GM18861 (cell line): ENCODE data around the gene SLC16A8.

ENCODE experiments used
- ATAC-seq: cut with Tn5 transposase; IDR thresholded peaks from one replicate; pipeline ENCODE4 v1.9.1; 2021; ENCODE audit not compliant: unreplicated experiment

The SLC16A8 gene

GRCh38 chr22:38073150-38074130 is 10.5 kb downstream of the SLC16A8 start:
- ATAC-seq, result no peak

DNA sequence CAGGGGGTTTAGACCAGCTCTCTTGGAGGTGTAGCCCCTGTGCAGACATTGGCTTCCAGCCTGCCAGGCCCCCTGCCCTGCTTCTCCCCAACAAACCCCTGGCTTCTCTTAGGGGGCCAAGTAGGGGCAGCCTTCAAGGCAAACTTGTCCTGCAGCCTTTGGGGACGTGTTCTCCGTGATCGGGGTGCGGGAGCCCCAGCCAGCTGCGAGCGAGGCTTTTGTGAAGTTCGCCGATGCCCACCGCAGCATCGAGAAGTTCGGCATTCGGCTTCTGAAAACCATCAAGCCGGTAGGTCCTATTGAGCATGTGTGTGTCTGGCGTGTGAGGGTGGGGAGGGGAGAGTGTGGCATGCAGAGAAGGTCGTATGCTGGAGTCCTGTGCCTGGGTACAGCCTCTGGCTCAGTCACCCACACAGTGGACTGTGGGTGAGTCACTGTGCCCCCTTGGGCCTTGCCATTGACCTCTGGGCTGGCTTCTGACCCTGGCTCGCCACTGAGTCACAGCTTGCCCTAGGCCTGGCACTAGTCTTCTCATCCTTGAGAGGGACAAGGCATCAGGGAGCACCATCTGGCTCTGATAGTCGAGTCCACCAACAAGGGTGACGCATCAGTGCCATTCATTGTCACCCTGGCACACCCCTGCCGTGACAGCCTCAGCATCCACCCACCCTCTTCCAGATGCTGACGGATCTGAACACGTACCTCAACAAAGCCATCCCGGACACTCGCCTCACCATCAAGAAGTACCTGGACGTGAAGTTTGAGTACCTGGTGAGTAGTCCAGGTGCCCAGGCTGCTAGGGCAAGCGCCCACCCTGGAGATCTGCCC is 11.4 kb downstream of the SLC16A8 start:
- ATAC-seq, result no peak

GRCh38 chr22:38071421-38072321 is 12.3 kb downstream of the SLC16A8 start:
- ATAC-seq, result no peak

GRCh38 chr22:38070250-38070921 is 13.6 kb downstream of the SLC16A8 start:
- ATAC-seq, result no peak

GRCh38 chr22:38069372-38070249 is 14.4 kb downstream of the SLC16A8 start:
- ATAC-seq, result no peak

DNA sequence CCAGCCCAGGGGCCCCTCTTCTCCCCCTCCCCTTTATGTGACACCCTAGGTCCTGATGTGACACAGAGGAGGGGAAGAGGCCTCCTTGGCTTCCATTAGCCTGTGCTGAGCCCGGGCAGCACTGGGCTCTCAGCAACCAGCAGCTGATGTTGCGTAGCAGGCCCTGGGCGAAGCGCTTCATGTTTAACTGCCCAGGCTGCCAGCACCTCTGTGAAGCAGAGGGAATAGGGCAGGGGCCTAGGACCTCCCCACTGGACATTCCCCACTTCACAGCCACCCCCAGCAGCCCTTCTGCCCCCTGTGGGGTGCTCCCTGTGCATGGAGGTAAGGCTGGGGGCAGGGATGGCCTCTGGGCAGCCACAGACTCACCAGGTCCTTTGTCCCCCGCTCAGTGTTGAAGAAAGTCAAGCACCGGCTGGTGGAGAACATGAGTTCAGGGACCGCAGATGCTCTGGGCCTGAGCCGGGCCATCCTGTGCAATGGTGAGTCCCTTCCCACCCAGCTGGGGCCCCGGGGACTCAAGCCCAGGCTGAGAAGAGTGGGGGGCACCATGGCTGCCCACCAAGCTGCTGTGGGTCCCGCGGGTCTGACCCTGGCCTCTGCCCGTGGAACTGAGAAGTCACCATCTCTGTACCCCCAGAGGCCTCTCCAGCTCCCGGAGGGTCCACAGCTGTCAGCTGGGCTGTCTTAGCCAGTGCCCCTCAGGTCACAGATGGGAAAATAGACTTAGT is 15.2 kb downstream of the SLC16A8 start:
- ATAC-seq, result no peak

DNA sequence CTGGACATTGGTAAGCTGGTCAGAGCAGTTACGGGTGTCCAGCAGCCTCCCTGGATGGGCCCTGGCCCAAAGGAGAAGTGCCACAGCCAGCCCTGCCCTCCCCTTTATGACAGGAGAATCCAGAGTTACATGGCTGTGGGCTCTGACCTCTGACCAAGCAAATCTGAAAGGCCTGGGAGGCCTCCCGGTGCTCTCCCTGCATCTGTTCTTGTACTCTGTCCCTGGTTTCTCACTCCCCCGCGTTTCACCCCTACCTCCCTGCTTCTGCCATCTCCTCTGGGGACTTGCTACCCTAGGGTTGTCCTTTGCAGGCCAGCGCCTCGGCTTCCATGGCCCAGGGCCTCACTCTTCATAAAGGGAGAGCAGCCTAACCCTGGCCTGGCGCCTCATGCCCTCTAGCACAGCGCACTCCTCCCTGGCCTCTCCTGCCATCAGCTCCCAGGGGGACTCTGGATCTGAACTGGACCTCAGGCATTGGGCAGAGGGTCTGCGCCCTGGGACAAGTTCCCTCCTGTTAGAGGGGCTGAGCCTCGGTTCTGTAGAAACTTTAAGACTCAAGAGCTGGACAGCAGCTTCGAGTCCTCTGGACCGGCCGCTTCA is 16.1 kb downstream of the SLC16A8 start:
- ATAC-seq, result no peak

GRCh38 chr22:38067028-38067415 is 17.0 kb downstream of the SLC16A8 start:
- no peak for ATAC-seq

GRCh38 chr22:38066381-38067027 is 17.5 kb downstream of the SLC16A8 start:
- ATAC-seq, result no peak

DNA sequence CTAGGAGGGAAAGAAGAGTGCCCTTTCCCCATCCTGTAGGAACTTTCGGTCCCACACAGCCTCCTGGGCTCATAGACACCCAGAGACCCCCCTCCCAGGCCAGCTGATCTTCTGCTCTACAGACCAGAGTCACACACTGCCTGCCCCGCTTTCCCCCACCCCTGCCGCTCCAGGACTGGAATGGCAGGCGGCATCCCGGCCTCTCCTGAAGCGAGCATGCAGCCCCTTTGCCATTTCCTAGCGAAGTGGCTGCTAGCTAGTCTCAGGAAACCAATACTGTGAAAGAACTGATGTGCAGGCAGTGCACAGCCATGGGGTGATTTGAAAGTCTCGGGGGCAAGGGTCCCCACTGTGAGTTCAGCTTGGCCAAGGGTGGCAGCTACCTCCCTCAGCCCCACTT is 18.4 kb downstream of the SLC16A8 start:
- no peak for ATAC-seq

GRCh38 chr22:38062791-38063190 is 21.2 kb downstream of the SLC16A8 start:
- ATAC-seq, result no peak

DNA sequence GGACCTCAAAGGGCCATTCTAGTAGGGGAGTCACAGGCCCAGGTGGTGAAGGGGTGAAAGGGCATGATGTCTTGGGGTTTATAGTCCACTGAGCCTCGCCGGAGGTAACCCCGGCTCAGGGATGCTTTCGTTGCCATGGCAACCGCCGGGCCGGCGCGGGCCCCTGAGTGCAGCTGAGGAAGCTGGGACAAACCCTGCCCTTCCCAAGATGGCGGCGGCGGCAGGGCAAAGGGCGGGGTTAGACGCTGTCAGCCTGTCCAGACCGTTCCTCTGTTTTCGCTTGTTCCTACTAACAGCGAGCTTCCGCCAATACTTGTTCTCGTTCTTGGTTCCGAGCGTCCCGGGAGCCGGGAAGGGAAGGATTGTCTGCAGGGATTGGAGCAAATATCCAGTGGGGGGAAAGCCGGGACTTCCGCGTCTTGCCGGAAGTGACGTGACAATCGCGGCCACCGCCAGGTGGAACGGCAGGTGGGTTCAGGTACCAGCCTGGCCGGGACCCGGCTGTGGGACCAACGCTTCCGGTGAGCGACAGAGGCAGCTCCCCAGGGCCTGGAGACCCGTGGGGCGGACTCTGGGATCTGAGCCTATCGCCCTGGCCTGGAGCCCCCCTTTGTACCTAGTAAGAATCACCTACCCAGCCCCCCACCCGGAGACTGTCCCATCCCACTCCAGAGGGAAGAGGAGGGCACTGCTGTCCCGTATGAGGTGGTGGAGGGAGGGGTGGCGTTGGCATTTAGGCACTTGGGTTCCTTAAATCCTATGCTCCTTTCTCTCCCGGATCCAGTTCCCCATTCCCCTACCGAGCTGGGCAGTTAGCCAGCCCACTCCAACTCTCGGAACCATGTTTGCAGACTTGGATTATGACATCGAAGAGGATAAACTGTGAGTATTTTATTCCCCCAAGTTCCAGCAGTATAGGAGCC is 26.8 kb downstream of the SLC16A8 start, which contains the start of gene PICK1:
TSS of gene PICK1 (plus strand) at position 436 of the 923 bp plus-strand sequence. CDS start at position 842, 406 bp downstream.
- no peak for ATAC-seq

DNA sequence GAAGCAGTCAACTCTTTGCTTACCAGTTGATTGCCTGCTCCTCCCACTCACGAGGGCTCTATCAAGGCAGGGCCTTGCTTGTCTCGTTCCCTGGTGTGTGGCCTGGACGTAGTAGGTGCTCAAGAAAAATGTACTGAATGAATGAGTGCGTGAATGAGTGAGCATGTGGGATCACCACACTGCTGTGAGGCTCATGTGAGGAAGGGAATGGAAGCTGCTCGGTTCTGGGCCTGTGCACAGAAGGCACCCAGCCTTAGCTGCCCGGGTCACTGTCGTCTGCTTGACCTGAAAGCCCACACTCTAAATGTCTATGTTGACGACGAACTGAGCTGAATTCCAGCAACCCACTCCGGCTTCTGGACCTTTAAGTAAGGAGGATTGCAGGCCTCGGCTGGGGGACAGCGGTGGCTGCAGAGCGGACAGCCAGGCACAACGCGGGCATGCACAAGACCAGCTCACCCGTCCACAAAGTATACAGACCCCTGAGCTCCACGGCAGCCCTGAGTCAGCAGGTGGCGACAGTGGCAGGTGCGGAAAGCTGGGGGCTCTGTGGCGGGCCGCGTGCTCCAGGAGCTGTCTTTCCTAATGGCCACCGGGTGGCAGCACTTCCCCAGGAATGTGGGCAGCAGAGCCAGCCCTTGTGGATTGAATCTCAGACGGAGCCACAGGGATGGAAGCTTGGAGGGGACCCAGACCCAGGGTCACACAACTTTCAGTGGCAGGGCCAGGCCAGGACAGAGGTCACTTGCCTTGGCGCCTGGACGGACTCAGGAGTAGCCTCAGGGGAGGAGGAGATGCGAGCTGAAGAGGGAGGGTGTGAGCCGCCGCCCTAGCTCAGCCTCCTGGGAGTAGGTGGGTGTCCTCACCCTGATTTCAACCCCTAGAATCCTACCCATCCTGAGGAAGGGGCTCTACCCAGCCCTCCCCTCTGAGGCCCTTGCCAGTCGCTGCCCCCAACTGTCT is 31.8 kb downstream of the SLC16A8 start:
- peak; percentile 56 for ATAC-seq

DNA sequence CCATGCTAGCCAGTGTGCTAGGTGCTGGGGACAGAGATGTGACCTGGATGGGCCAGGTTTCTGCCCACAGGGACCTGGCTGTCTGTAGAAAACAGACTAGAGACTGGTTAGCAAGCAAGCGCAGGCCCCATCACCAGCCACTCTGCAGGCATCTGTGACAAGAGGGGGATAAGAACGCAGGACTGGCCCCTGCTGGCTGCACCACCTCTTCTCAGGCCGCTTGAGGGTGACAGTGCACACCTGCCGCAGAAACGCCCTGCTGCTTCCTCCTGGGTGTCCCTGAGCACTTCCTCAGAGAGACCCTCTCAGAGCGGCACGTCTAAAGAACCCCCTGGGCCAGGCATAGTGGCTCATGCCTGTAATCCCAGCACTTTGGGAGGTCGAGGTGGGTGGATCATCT is 32.7 kb downstream of the SLC16A8 start:
- no peak for ATAC-seq

- ATAC-seq, result no peak
These were observed 33.3 kb downstream of the SLC16A8 start for GRCh38 chr22:38050720-38051119.
